Measurements from ENCODE around the gene CHI3L1. TPM values are rescaled to one million over a fixed set of nuclear protein-coding genes. Genes with fewer than 3 reads are reported as not detected.
A peak's percentile ranks its signal among the peaks of the same experiment; 100 is the strongest.

Gene CHI3L1
- total and polyA plus RNA-seq, 2 experiments from 2014 or later: 8.4 to 21.8 TPM

- no peaks in the 10 kb centered on the region for H4K20me1 ChIP-seq (ENCODE audit: insufficient read depth, poor library complexity, severe bottlenecking)
- no peaks in the 10 kb centered on the region for H3K9me3 ChIP-seq (ENCODE audit: low read depth)
- H2AFZ ChIP-seq: no peak overlapping the region
- no peak for DNase-seq (ENCODE audit: low spot score)
- TF ChIP-seq CTCF (IDR thresholded peaks at IDR 0.05; ENCODE audit: poor library complexity): no peak
- no peak for TF ChIP-seq EZH2phosphoT487 (IDR thresholded peaks at IDR 0.05; ENCODE audit: low read depth, severe bottlenecking, unreplicated experiment)
- no peak for TF ChIP-seq EZH2 (IDR thresholded peaks at IDR 0.05; ENCODE audit: borderline replicate concordance)
- peak overlapping the region; percentile 79 for H3K27ac ChIP-seq
- no peak overlapping the region for H3K4me2 ChIP-seq
- H3K4me3 ChIP-seq: no peak overlapping the region
- peaks cover 13% of the 10 kb centered on the region for H3K4me1 ChIP-seq (ENCODE audit: insufficient read depth)
- H3K36me3 ChIP-seq (replicated peaks; ENCODE audit: insufficient read depth, low read depth): no peaks in the 10 kb centered on the region
- no peaks in the 10 kb centered on the region for H3K79me2 ChIP-seq
- H3K9me2 ChIP-seq (replicated peaks; ENCODE audit: insufficient read depth): no peaks in the 10 kb centered on the region
- H3K27me3 ChIP-seq: no peaks in the 10 kb centered on the region
- WGBS (ENCODE audit: low lambda C conversion rate, missing lambda C conversion rate): 77% methylated on average over 10 of the region's 10 CpGs
Observed at GRCh38 chr1:203201516-203202205, 15.2 kb upstream of the CHI3L1 start.

DNA sequence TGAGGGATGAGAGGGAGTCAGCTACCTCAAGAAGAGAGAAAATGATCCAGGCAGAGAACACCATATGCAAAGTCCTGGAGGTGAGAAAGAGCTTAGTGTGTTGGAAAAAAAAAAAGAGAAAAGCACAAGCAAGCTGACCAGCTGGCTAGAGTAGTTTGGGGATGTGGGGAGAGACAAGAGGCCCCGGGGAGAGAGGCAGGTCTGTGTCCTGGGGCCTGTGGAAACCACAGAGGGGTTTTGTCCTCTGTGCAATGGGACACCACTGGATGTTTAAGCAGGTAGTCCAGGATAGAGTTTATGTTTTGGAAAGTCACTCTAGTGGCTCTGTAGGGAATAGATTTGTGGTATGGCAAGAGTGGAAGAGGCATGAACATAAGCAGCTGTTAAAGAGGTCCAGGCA, 14.4 kb upstream of the CHI3L1 start:
- no peak for DNase-seq (ENCODE audit: low spot score)
- Histone ChIP-seq H3K4me2 (peak overlapping the region; percentile 41), H3K27ac (peak overlapping the region; percentile 79)

GRCh38 chr1:203199816-203200571, 13.5 kb upstream of the CHI3L1 start:
- Histone ChIP-seq H3K9me2 (replicated peaks; ENCODE audit: insufficient read depth) (no peaks in the 10 kb centered on the region), H3K36me3 (replicated peaks; ENCODE audit: insufficient read depth, low read depth) (no peaks in the 10 kb centered on the region), H2AFZ (no peak overlapping the region), H3K27me3 (no peaks in the 10 kb centered on the region), H3K27ac (peak overlapping the region; percentile 79), H3K9me3 (ENCODE audit: low read depth) (no peaks in the 10 kb centered on the region), H3K4me1 (ENCODE audit: insufficient read depth) (peaks cover 13% of the 10 kb centered on the region), H3K4me3 (no peak overlapping the region), H3K4me2 (peak overlapping the region; percentile 41), H3K79me2 (no peaks in the 10 kb centered on the region), H4K20me1 (ENCODE audit: insufficient read depth, poor library complexity, severe bottlenecking) (no peaks in the 10 kb centered on the region)
- no peak for DNase-seq (ENCODE audit: low spot score)
- no peak for TF ChIP-seq CTCF (IDR thresholded peaks at IDR 0.05; ENCODE audit: poor library complexity)
- WGBS (ENCODE audit: low lambda C conversion rate, missing lambda C conversion rate): 65% methylated on average over 8 of the region's 8 CpGs

More for the DNA sequence above, 14.4 kb upstream of the CHI3L1 start:
- TF ChIP-seq EZH2phosphoT487 (IDR thresholded peaks at IDR 0.05; ENCODE audit: low read depth, severe bottlenecking, unreplicated experiment) (no peak), EZH2 (IDR thresholded peaks at IDR 0.05; ENCODE audit: borderline replicate concordance) (no peak), CTCF (IDR thresholded peaks at IDR 0.05; ENCODE audit: poor library complexity) (no peak)
- no peaks in the 10 kb centered on the region for H3K9me2 ChIP-seq (replicated peaks; ENCODE audit: insufficient read depth)
- no peaks in the 10 kb centered on the region for H4K20me1 ChIP-seq (ENCODE audit: insufficient read depth, poor library complexity, severe bottlenecking)
- WGBS (ENCODE audit: low lambda C conversion rate, missing lambda C conversion rate): 73% methylated on average over 1 of the region's 1 CpG
- peaks cover 13% of the 10 kb centered on the region for H3K4me1 ChIP-seq (ENCODE audit: insufficient read depth)
- no peaks in the 10 kb centered on the region for H3K27me3 ChIP-seq
- no peaks in the 10 kb centered on the region for H3K9me3 ChIP-seq (ENCODE audit: low read depth)
- no peaks in the 10 kb centered on the region for H3K36me3 ChIP-seq (replicated peaks; ENCODE audit: insufficient read depth, low read depth)
- no peaks in the 10 kb centered on the region for H3K79me2 ChIP-seq
- H2AFZ ChIP-seq: no peak overlapping the region
- H3K4me3 ChIP-seq: no peak overlapping the region
